Esophagus squamous epithelium (tissue), 5 donors: ENCODE results near the gene ARAP3. TPM values are rescaled to one million over a fixed set of nuclear protein-coding genes. Genes with fewer than 3 reads are reported as not detected.
"Not testable (repeated sequence)": the region's sequence is repeated elsewhere in the genome, so short reads cannot be mapped to it uniquely, and the experiment has no call there.

ENCODE experiments used
- DNase-seq: peaks from one replicate; lab custom pipeline; 2025; lab: John Stamatoyannopoulos, UW
- H3K27ac ChIP-seq, 4 donors: fragments of 200-600 bp; sonication (generic); one replicate each; pipeline ENCODE4 v1.5.1; 2016 to 2019; ENCODE audit warnings: mild to moderate bottlenecking in 1 of 4
- H3K27me3 ChIP-seq, 4 donors: fragments of 200-600 bp; sonication (generic); 1 replicate in 3 of 4; 2 replicates in 1 of 4; pipeline versions ENCODE4 v1.5.1 to v1.6.0; 2017 to 2021; ENCODE audit warnings: antibody characterized with exemption in 1 of 4
- H3K36me3 ChIP-seq, 3 donors: fragments of 200-600 bp; sonication (generic); one replicate each; pipeline ENCODE4 v1.5.1; 2016 to 2019
- H3K4me1 ChIP-seq, 3 donors: fragments of 200-600 bp; sonication (generic); one replicate each; pipeline ENCODE4 v1.5.1; 2017 to 2019
- H3K4me3 ChIP-seq, 4 donors: fragments of 200-600 bp; sonication (generic); 1 replicate in 3 of 4; 2 replicates in 1 of 4; pipeline ENCODE4 v1.5.1; 2016 to 2019; ENCODE audit warnings: mild to moderate bottlenecking in 2 of 4, moderate library complexity in 1 of 4
- H3K9me3 ChIP-seq, 3 donors: fragments of 200-600 bp; sonication (generic); one replicate each; pipeline ENCODE4 v1.5.1; 2016 to 2019
- POLR2A ChIP-seq, 4 donors: fragments of 450-650 bp; IDR thresholded peaks; one replicate each; pipeline ENCODE4 v1.6.1; 2017; ENCODE audit warnings: antibody characterized with exemption in 4 of 4, mild to moderate bottlenecking in 4 of 4, moderate library complexity in 3 of 4
- WGBS, 2 donors: methylation state at CpG; one replicate each; pipeline ENCODE4 v1.1.5; 2018; 5-methylcytosine and 5-hydroxymethylcytosine counted together
- intact Hi-C: fragments of 100-400 bp; cut with DNase I; formaldehyde crosslinking; loops from one replicate; pipeline ENCODE4 v1.15.0; 2022
- total RNA-seq, 4 donors: library from RNA; depleted of rRNA; stranded (reverse); fragments of >200 nt; gene quantifications; one replicate each; pipeline ENCODE4 v1.1.0, GENCODE V29; 2016
- TF ChIP-seq, protein P1 (sequence below), 6 experiments: fragments of 450-650 bp in 4 of 6; fragments of 200-600 bp in 2 of 6; sonication (generic) in 2 of 6; IDR thresholded peaks; one replicate each; pipeline ENCODE4 v1.5.1; 2016 to 2019; ENCODE audit warnings: antibody characterized with exemption in 6 of 6, mild to moderate bottlenecking in 4 of 6, moderate library complexity in 4 of 6
- donor health status: DM: yes; HTN: yes; CAD: no.

ARAP3 gene
- total RNA-seq, 4 donors from 2014 or later: 1.1 to 5.9 (median 2.4) TPM

- peaks cover 3 to 52% (median 10%) of the 10 kb centered on the region in 3 donors for H3K4me1 ChIP-seq
- TF ChIP-seq POLR2A (IDR thresholded peaks at IDR 0.05): no peak
- TF ChIP-seq, protein P1, sequence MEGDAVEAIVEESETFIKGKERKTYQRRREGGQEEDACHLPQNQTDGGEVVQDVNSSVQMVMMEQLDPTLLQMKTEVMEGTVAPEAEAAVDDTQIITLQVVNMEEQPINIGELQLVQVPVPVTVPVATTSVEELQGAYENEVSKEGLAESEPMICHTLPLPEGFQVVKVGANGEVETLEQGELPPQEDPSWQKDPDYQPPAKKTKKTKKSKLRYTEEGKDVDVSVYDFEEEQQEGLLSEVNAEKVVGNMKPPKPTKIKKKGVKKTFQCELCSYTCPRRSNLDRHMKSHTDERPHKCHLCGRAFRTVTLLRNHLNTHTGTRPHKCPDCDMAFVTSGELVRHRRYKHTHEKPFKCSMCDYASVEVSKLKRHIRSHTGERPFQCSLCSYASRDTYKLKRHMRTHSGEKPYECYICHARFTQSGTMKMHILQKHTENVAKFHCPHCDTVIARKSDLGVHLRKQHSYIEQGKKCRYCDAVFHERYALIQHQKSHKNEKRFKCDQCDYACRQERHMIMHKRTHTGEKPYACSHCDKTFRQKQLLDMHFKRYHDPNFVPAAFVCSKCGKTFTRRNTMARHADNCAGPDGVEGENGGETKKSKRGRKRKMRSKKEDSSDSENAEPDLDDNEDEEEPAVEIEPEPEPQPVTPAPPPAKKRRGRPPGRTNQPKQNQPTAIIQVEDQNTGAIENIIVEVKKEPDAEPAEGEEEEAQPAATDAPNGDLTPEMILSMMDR (IDR thresholded peaks at IDR 0.05): peak in 1 of 6 experiments; percentile 9
- H3K27me3 ChIP-seq: no peaks in the 10 kb centered on the region
- intact Hi-C loops: no loop called here
- peak overlapping the region in 1 of 4 donors; percentile 1 for H3K27ac ChIP-seq
- 63 to 84% methylated on average over 3 of the region's 3 CpGs for WGBS, 2 donors
- H3K36me3 ChIP-seq: peaks cover 0 to 17% (median 0%) of the 10 kb centered on the region in 3 donors
- DNase-seq: no peak
- no peaks in the 10 kb centered on the region for H3K9me3 ChIP-seq
- H3K4me3 ChIP-seq: no peak overlapping the region
Measured at GRCh38 chr5:141611289-141611688, 70.7 kb downstream of the ARAP3 start.

- Histone ChIP-seq H3K4me1 (peaks cover 0 to 56% (median 6%) of the 10 kb centered on the region in 3 donors), H3K36me3 (peaks cover 0 to 17% (median 0%) of the 10 kb centered on the region in 3 donors)
- WGBS, 2 donors: 96 to 99% methylated on average over 7 of the region's 7 CpGs
- H3K4me3 ChIP-seq, H3K27me3 ChIP-seq, intact Hi-C loops, DNase-seq, H3K9me3 ChIP-seq, H3K27ac ChIP-seq: not testable (repeated sequence)
Measured at GRCh38 chr5:141609921-141610320, 72.1 kb downstream of the ARAP3 start.

- intact Hi-C loops: no loop called here
- TF ChIP-seq POLR2A (IDR thresholded peaks at IDR 0.05): no peak
- TF ChIP-seq, protein P1 (IDR thresholded peaks at IDR 0.05): no peak
- Histone ChIP-seq H3K9me3 (no peaks in the 10 kb centered on the region), H3K27me3 (no peaks in the 10 kb centered on the region), H3K4me3 (no peak overlapping the region), H3K27ac (no peak overlapping the region), H3K4me1 (peaks cover 0 to 64% (median 8%) of the 10 kb centered on the region in 3 donors), H3K36me3 (peaks cover 0 to 17% (median 0%) of the 10 kb centered on the region in 3 donors)
- 88 to 96% methylated on average over 3 of the region's 3 CpGs for WGBS, 2 donors
- DNase-seq: no peak
Measured at GRCh38 chr5:141609044-141609443, 73.0 kb downstream of the ARAP3 start.

- WGBS, 2 donors: 42 to 63% methylated on average over 1 of the region's 1 CpG
- no peak overlapping the region for H3K4me3 ChIP-seq
- DNase-seq: no peak
- H3K27ac ChIP-seq: no peak overlapping the region
- no peaks in the 10 kb centered on the region for H3K27me3 ChIP-seq
- TF ChIP-seq POLR2A (IDR thresholded peaks at IDR 0.05): no peak
- TF ChIP-seq, protein P1 (IDR thresholded peaks at IDR 0.05): no peak
- peaks cover 4 to 64% (median 13%) of the 10 kb centered on the region in 3 donors for H3K4me1 ChIP-seq
- H3K9me3 ChIP-seq: no peaks in the 10 kb centered on the region
- intact Hi-C loops: no loop called here
- H3K36me3 ChIP-seq: peaks cover 0 to 17% (median 0%) of the 10 kb centered on the region in 3 donors
Measured at GRCh38 chr5:141608557-141608956, 73.5 kb downstream of the ARAP3 start.

- Histone ChIP-seq H3K27me3 (no peaks in the 10 kb centered on the region), H3K9me3 (no peaks in the 10 kb centered on the region), H3K4me1 (peaks cover 10 to 64% (median 18%) of the 10 kb centered on the region in 3 donors), H3K36me3 (peaks cover 0 to 17% (median 0%) of the 10 kb centered on the region in 3 donors), H3K4me3 (no peak overlapping the region), H3K27ac (no peak overlapping the region)
- 80 to 89% methylated on average over 2 of the region's 2 CpGs for WGBS, 2 donors
- DNase-seq: no peak
- TF ChIP-seq, protein P1 (IDR thresholded peaks at IDR 0.05): no peak
- intact Hi-C loops: no loop called here
Measured at GRCh38 chr5:141608046-141608445, 74.0 kb downstream of the ARAP3 start.
